K562 (cell line): ENCODE results near the gene TDRD12. TPM values are rescaled to one million over a fixed set of nuclear protein-coding genes. Genes with fewer than 3 reads are reported as not detected.

Experiments used
- ATAC-seq: fragments of 200-7000 bp; cut with Tn5 transposase; 3 replicates; pipeline ENCODE4 v1.9.1; 2020; ENCODE audit warnings: moderate library complexity
- BruUV-seq: library from RNA; stranded (reverse); fragments of 400-500 nt; replicated peaks from 2 replicates; lab custom pipeline; 2021; lab: Mats Ljungman, UMichigan
- CTCF ChIA-PET: fragments of 300-600 bp; formaldehyde crosslinking; extraction: SDS; loops from one replicate; lab custom pipeline; 2021; ENCODE audit warnings: low intra/inter-chr PET ratio; lab: Yijun Ruan, JAX
- POLR2A ChIA-PET: fragments of 300-600, 350-650 bp; sonication (Branson Sonifier 250); formaldehyde crosslinking; extraction: SDS; loops from one replicate; lab custom pipeline; 2021; ENCODE audit warnings: antibody characterized with exemption, inconsistent platforms; lab: Yijun Ruan, JAX
- DNase-seq, 4 experiments: peaks; one replicate each; pipeline versions ENCODE4 v3.0.0 to v3.0.0-alpha.2; 2011 to 2018; ENCODE audit warnings: low spot score in 3 of 4, mixed read lengths in 3 of 4; ENCODE audit errors: extremely low read depth in 1 of 4
- FAIRE-seq: peaks from 2 replicates; lab custom pipeline; 2011; peaks lifted over from hg19 to GRCh38; lab: Jason Lieb, UNC
- H2AFZ ChIP-seq: 2 replicates; pipeline ENCODE4 v1.6.0; 2011; ENCODE audit warnings: low read depth, low read length, control low read depth, inconsistent platforms
- H3K27ac ChIP-seq: fragments of 200-600 bp; 3 replicates; pipeline ENCODE4 v1.8.0; 2011; ENCODE audit warnings: low read depth, mild to moderate bottlenecking, control low read depth, inconsistent platforms, low read length, moderate library complexity, mixed read lengths; ENCODE audit errors: extremely low read depth
- H3K27me3 ChIP-seq, 2 experiments: fragments of 300-600 bp in 1 of 2; 2 replicates in 1 of 2; 3 replicates in 1 of 2; pipeline versions ENCODE4 v1.6.0 to v1.8.0; 2011; ENCODE audit warnings: inconsistent platforms in 2 of 2, low read length in 2 of 2, mild to moderate bottlenecking in 1 of 2, mixed read lengths in 1 of 2, moderate library complexity in 1 of 2; ENCODE audit not compliant: control insufficient read depth in 2 of 2, insufficient read depth in 2 of 2
- H3K36me3 ChIP-seq: fragments of 300-600 bp; 3 replicates; pipeline ENCODE4 v1.8.0; 2011; ENCODE audit warnings: mild to moderate bottlenecking, low read length, inconsistent platforms; ENCODE audit not compliant: control insufficient read depth, insufficient read depth
- H3K4me1 ChIP-seq, 2 experiments: fragments of 200-600 bp in 1 of 2; replicated peaks in 1 of 2; 2 replicates in 1 of 2; 3 replicates in 1 of 2; pipeline versions ENCODE4 v1.5.1 to v1.8.0; 2011; ENCODE audit warnings: inconsistent platforms in 2 of 2, low read length in 2 of 2, mild to moderate bottlenecking in 1 of 2, mixed read lengths in 1 of 2, moderate library complexity in 1 of 2; ENCODE audit not compliant: control insufficient read depth in 2 of 2, insufficient read depth in 2 of 2
- H3K4me2 ChIP-seq: 2 replicates; pipeline ENCODE4 v1.6.1; 2011; ENCODE audit warnings: low read length, control low read depth, inconsistent platforms, mixed read lengths; ENCODE audit not compliant: insufficient read depth
- H3K4me3 ChIP-seq: fragments of 200-600 bp; sonication (generic), shearing (Covaris generic); 2 replicates; pipeline ENCODE4 v1.5.1; 2016; ENCODE audit warnings: control low read depth, inconsistent platforms
- H3K79me2 ChIP-seq: fragments of 200-600 bp; 3 replicates; pipeline ENCODE4 v1.8.0; 2011; ENCODE audit warnings: low read length, inconsistent platforms; ENCODE audit not compliant: control insufficient read depth, insufficient read depth
- H3K9ac ChIP-seq, 2 experiments: 2 replicates each; pipeline versions ENCODE4 v1.6.0 to v1.6.1; 2011; ENCODE audit warnings: low read depth in 2 of 2, low read length in 2 of 2, control low read depth in 1 of 2, inconsistent platforms in 1 of 2, mild to moderate bottlenecking in 1 of 2, mixed read lengths in 1 of 2; ENCODE audit not compliant: insufficient read depth in 1 of 2
- H3K9me1 ChIP-seq: one replicate; pipeline ENCODE4 v1.6.0; 2011; ENCODE audit warnings: inconsistent platforms, mild to moderate bottlenecking, low read length, moderate library complexity; ENCODE audit not compliant: control insufficient read depth, insufficient read depth
- H3K9me3 ChIP-seq: replicated peaks from 2 replicates; pipeline ENCODE4 v1.5.1; 2011; ENCODE audit warnings: low read depth, low read length, inconsistent platforms; ENCODE audit not compliant: control insufficient read depth, insufficient read depth
- H4K20me1 ChIP-seq: replicated peaks from 2 replicates; pipeline ENCODE4 v1.6.1; 2011; ENCODE audit warnings: low read length, inconsistent platforms, mixed read lengths; ENCODE audit not compliant: control insufficient read depth, insufficient read depth
- ARID2 ChIP-seq: fragments of 450-650 bp; IDR thresholded peaks from 2 replicates; pipeline ENCODE4 v1.6.1; 2017; ENCODE audit warnings: antibody characterized with exemption, mild to moderate bottlenecking
- ARNT ChIP-seq, 2 experiments: fragments of 450-650 bp; IDR thresholded peaks; 2 replicates each; pipeline ENCODE4 v1.6.1; 2016; ENCODE audit warnings: mild to moderate bottlenecking in 1 of 2
- BDP1 ChIP-seq: IDR thresholded peaks from 3 replicates; pipeline ENCODE4 v1.6.1; 2011; ENCODE audit not compliant: insufficient read length, insufficient read depth
- FOXJ2 ChIP-seq: fragments of 200-800 bp; sonication (Bioruptor generic); IDR thresholded peaks from 2 replicates; pipeline ENCODE4 v1.6.1; 2016; ENCODE audit warnings: missing genetic modification characterization, missing compliant biosample characterization
- HOXB6 ChIP-seq: fragments of 250-450 bp; sonication (Bioruptor Pico); IDR thresholded peaks from 2 replicates; pipeline ENCODE4 v1.5.1; 2022; ENCODE audit warnings: mild to moderate bottlenecking, borderline replicate concordance
- NCOA4 ChIP-seq: fragments of 450-650 bp; IDR thresholded peaks from 2 replicates; pipeline ENCODE4 v1.6.1; 2018; ENCODE audit warnings: mild to moderate bottlenecking; ENCODE audit not compliant: partially characterized antibody
- SAP30 ChIP-seq: fragments of 200-600 bp; sonication (generic); IDR thresholded peaks from 2 replicates; pipeline ENCODE4 v1.6.1; 2012; ENCODE audit warnings: borderline replicate concordance, low read depth, mild to moderate bottlenecking, moderate library complexity, low read length, control low read depth, inconsistent platforms; ENCODE audit not compliant: insufficient read depth, poor library complexity, severe bottlenecking
- SREBF1 ChIP-seq: fragments of 150-350 bp; IDR thresholded peaks from 2 replicates; pipeline ENCODE4 v1.6.1; 2014; ENCODE audit warnings: antibody characterized with exemption, low read depth, low read length, borderline replicate concordance
- SRSF1 ChIP-seq: fragments of 200-400 bp; formaldehyde crosslinking; IDR thresholded peaks from 2 replicates; pipeline ENCODE4 v1.6.1; 2017; ENCODE audit warnings: mild to moderate bottlenecking, low read depth, low read length, moderate library complexity
- STAT5B ChIP-seq: fragments of 250-450 bp; sonication (Bioruptor Pico); IDR thresholded peaks from 2 replicates; pipeline ENCODE4 v1.8.0; 2021; ENCODE audit warnings: mild to moderate bottlenecking, inconsistent platforms
- TAF7 ChIP-seq: fragments of 450-650 bp; IDR thresholded peaks from 2 replicates; pipeline ENCODE4 v1.6.1; 2016; ENCODE audit warnings: missing genetic modification characterization, missing compliant biosample characterization
- TCF7 ChIP-seq: sonication (generic); IDR thresholded peaks from 2 replicates; pipeline ENCODE4 v1.6.1; 2016; ENCODE audit warnings: antibody characterized with exemption, borderline replicate concordance
- TGIF2 ChIP-seq: sonication (generic); formaldehyde crosslinking; IDR thresholded peaks from 2 replicates; pipeline ENCODE4 v1.8.1; 2022; ENCODE audit warnings: mild to moderate bottlenecking, missing genetic modification reagents, moderate library complexity
- TRIM28 ChIP-seq: fragments of 450-650 bp; IDR thresholded peaks from 2 replicates; pipeline ENCODE4 v1.6.1; 2017
- ZNF232 ChIP-seq: sonication (generic); formaldehyde crosslinking; IDR thresholded peaks from 2 replicates; pipeline ENCODE4 v1.8.0; 2022; ENCODE audit warnings: mild to moderate bottlenecking, missing genetic modification reagents
- ZNF408 ChIP-seq: fragments of 250-450 bp; sonication (Bioruptor Pico); IDR thresholded peaks from 2 replicates; pipeline ENCODE4 v1.4.0; 2020; ENCODE audit warnings: low read depth, mild to moderate bottlenecking, moderate library complexity
- ZNF444 ChIP-seq: fragments of 250-450 bp; sonication (Bioruptor Pico); IDR thresholded peaks from 2 replicates; pipeline ENCODE4 v1.4.0; 2020; ENCODE audit warnings: mild to moderate bottlenecking, moderate library complexity
- ZNF696 ChIP-seq: fragments of 250-450 bp; sonication (Bioruptor Pico); conservative IDR thresholded peaks from 2 replicates; pipeline ENCODE4 v1.4.0; 2020; ENCODE audit warnings: mild to moderate bottlenecking, moderate library complexity
- WGBS: fragments of 100-300 bp; shearing (Covaris generic); methylation state at CpG from one replicate; pipeline ENCODE4 v1.1.6; 2016; ENCODE audit warnings: low coverage, mixed read lengths; ENCODE audit not compliant: insufficient coverage; ENCODE audit errors: missing lambda C conversion rate; 5-methylcytosine and 5-hydroxymethylcytosine counted together
- in situ Hi-C: fragments of 300-500 bp; cut with MboI; formaldehyde crosslinking; loops from 4 replicates; pipeline ENCODE4 v1.15.0; 2018; ENCODE audit warnings: inconsistent platforms, mixed read lengths
- intact Hi-C: fragments of 100-400 bp; cut with micrococcal nuclease; formaldehyde crosslinking; loops from 2 replicates; pipeline ENCODE4 v1.14.2; 2022
- polyA plus RNA-seq, 8 experiments: library from polyadenylated mRNA; depleted of rRNA in 4 of 8; stranded (reverse) in 5 of 8; unstranded in 3 of 8; fragments of >200 nt; fragmentation: Nextera tagmentation in 2 of 8; fragmentation: Illumina TruSeq in 1 of 8; extraction: Ambion mirVana in 2 of 8; extraction: Trizol in 1 of 8; gene quantifications; 2 replicates each; pipeline versions ENCODE4 v1.2.1 to v1.2.3, GENCODE V29; 2011 to 2014; ENCODE audit warnings: inconsistent platforms in 1 of 8, missing spikeins in 1 of 8
- total RNA-seq, 7 experiments: library from RNA; depleted of rRNA in 6 of 7; stranded (reverse); fragments of >200 nt in 6 of 7; fragmentation: Illumina TruSeq in 2 of 7; extraction: Trizol in 2 of 7; gene quantifications; 2 replicates each; pipeline versions ENCODE4 v1.2.1 to v1.2.3, GENCODE V29; 2011 to 2021; ENCODE audit warnings: low replicate concordance in 1 of 7
- TF ChIP-seq, protein P1 (sequence below): fragments of 450-650 bp; IDR thresholded peaks from 2 replicates; pipeline ENCODE4 v1.7.0; 2016; ENCODE audit warnings: borderline replicate concordance

Gene TDRD12
- total and polyA plus RNA-seq, 9 of the 15 experiments (the other 6 are each of a cell fraction or from before 2014, with no cell fraction given): 0.03 TPM; not detected in 8

DNA sequence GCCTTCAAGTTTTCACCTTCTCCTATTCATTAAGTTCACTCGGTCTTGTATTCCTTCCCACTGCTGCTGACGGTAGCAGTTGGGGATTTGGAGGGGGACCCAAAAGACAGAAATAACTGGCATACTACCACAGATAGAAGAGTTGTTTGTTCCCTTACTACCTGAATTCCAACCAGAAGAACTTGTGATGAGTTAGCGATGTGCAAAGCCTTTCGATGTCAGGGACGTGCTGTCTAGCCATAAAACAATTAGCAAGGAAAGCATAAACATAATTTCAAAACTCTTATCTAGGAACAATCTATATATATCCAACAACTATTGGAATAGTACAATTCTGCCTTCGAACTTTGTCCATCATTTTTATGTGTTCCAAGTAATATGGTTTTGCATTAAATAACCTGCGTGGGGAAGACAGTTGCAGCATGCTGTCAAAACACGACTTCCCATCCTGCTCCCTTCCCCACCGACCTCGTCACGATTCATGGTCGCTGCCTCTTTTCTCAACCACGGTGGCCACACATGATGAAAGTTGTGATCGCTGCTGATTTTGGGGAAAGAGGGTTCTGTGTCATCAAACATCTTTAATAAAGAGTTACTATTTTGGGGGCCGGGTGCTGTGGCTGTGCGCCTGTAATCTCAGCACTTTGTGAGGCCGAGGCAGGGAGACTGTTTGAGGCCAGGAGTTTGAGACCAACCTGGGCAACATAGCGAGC lies 153.8 kb downstream of the TDRD12 start (continued):
- TF ChIP-seq NCOA4: no peak
- no peak for TF ChIP-seq TAF7
- TF ChIP-seq TGIF2 (CRISPR knock-in tag): no peak
- TF ChIP-seq STAT5B: no peak
- TF ChIP-seq ARID2: no peak
- TF ChIP-seq ARNT (IDR thresholded peaks at IDR 0.05): no peak
- TF ChIP-seq HOXB6 (CRISPR knock-in tag): no peak
- no peak for TF ChIP-seq SRSF1

DNA sequence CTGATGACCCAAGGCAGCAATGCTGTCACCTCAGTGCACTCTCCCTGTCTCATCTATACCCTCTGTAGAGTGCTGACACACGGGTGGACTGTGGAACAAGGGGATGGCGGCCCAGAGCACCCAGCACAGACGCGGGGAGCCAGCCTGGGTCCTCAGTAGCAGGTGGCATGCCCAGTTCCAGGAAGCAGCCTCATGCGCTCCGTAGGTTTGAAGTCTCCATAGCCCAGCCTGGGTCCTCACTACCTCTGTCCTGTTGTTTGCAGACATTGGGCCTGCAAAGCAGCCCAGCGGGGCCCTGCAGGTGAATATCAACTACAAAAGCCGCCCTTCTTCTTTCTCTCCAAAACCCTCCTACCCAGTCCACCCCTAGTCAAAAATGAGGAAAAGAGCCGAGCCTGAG lies 155.0 kb downstream of the TDRD12 start:
- Histone ChIP-seq H3K36me3 (no peaks in the 10 kb centered on the region), H3K27ac (no peak overlapping the region), H3K4me3 (no peak overlapping the region), H4K20me1 (0 out of 2 replicates have a peak, but pooled peaks cover 10% of the 10 kb centered on the region), H3K79me2 (no peaks in the 10 kb centered on the region), H3K4me1 (peaks cover 0 to 3% of the 10 kb centered on the region in 2 experiments; a peak in 1 of 5 replicates), H3K4me2 (no peak overlapping the region), H2AFZ (no peak overlapping the region), H3K27me3 (peaks cover 14 to 62% of the 10 kb centered on the region in 2 experiments; a peak in 3 of 5 replicates), H3K9me1 (no peaks in the 10 kb centered on the region), H3K9me3 (no peaks in the 10 kb centered on the region), H3K9ac (no peak overlapping the region)
- intact Hi-C loops: no loop called here
- ChIA-PET POLR2A (no interaction called here), CTCF (no interaction called here)
- ATAC-seq: no peak
- WGBS: 6% methylated on average over 9 of the region's 9 CpGs
- BruUV-seq: no TSS peak
- in situ Hi-C loops: no loop called here
- FAIRE-seq: no peak
- no peak for DNase-seq
- TF ChIP-seq TRIM28 (no peak), ZNF408 (no peak), BDP1 (no peak), ZNF696 (CRISPR knock-in tag) (no peak), SREBF1 (no peak), TCF7 (no peak), ZNF444 (CRISPR knock-in tag) (no peak), SAP30 (no peak), ZNF232 (CRISPR knock-in tag) (no peak), FOXJ2 (tag) (no peak)
- TF ChIP-seq, protein P1, sequence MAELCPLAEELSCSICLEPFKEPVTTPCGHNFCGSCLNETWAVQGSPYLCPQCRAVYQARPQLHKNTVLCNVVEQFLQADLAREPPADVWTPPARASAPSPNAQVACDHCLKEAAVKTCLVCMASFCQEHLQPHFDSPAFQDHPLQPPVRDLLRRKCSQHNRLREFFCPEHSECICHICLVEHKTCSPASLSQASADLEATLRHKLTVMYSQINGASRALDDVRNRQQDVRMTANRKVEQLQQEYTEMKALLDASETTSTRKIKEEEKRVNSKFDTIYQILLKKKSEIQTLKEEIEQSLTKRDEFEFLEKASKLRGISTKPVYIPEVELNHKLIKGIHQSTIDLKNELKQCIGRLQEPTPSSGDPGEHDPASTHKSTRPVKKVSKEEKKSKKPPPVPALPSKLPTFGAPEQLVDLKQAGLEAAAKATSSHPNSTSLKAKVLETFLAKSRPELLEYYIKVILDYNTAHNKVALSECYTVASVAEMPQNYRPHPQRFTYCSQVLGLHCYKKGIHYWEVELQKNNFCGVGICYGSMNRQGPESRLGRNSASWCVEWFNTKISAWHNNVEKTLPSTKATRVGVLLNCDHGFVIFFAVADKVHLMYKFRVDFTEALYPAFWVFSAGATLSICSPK: no peak
